KBM-7 (cell line): Measurements from ENCODE around the gene PCDHB16.
"Not testable (repeated sequence)": the region's sequence is repeated elsewhere in the genome, so short reads cannot be mapped to it uniquely, and the experiment has no call there.

Experiments used
- DNase-seq: peaks from one replicate; pipeline ENCODE4 v3.0.0-alpha.2; 2015
- in situ Hi-C: fragments of 300-500 bp; cut with MboI; formaldehyde crosslinking; loops from 2 replicates; pipeline ENCODE4 v1.14.3; 2020; ENCODE audit warnings: low sequenced_read_pairs, low pct_unique_long_range_greater_than_20kb, mixed read lengths

PCDHB16 gene

DNA sequence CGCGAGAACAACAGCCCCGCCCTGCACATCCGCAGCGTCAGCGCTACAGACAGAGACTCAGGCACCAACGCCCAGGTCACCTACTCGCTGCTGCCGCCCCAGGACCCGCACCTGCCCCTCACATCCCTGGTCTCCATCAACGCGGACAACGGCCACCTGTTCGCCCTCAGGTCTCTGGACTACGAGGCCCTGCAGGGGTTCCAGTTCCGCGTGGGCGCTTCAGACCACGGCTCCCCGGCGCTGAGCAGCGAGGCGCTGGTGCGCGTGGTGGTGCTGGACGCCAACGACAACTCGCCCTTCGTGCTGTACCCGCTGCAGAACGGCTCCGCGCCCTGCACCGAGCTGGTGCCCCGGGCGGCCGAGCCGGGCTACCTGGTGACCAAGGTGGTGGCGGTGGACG lies 33.3 kb downstream of the PCDHB16 start:
- in situ Hi-C loops, result loop anchor here (25.0 kb wide), 1 partner anchor 347 kb away; no protein-coding TSS in a partner anchor
- DNase-seq, result not testable (repeated sequence)

DNA sequence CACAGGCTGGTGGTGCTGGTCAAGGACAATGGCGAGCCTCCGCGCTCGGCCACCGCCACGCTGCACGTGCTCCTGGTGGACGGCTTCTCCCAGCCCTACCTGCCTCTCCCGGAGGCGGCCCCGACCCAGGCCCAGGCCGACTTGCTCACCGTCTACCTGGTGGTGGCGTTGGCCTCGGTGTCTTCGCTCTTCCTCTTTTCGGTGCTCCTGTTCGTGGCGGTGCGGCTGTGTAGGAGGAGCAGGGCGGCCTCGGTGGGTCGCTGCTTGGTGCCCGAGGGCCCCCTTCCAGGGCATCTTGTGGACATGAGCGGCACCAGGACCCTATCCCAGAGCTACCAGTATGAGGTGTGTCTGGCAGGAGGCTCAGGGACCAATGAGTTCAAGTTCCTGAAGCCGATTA lies 33.8 kb downstream of the PCDHB16 start:
- not testable (repeated sequence) for DNase-seq
- in situ Hi-C loops, result loop anchor here (25.0 kb wide), 1 partner anchor 346 kb away; no protein-coding TSS in a partner anchor

DNA sequence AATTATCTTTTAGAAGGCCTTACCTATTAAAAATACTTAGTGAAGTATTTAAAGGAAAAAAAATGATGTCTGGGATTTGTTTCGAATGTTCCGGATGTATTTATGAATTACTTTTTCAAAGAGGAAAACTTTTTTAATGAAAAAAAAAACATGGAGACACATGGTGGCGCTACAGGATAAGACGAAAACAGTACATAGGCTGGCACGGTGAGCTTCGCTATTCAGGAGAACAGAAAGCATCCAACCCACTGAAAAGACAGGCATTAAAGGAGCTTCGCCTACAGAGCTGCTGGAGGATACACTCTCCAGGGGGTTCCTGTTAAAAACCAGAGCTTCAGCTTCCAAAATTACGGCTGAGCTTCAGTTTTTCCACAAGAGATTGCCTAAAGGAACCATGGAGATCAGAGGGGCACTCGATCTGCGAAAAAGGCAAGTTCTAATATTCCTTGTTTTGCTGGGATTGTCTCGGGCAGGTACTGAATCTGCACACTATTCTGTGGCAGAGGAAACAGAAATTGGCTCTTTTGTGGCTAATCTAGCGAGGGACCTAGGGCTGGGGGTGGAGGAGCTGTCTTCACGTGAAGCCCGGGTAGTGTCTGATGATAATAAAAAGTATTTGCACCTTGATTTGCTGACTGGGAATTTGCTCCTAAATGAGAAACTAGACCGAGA lies 41.1 kb downstream of the PCDHB16 start, which contains the start of gene PCDHB14:
Gene PCDHB14 (plus strand): TSS at position 232 of the 672 bp plus-strand sequence. CDS start 163 bp downstream, at position 395.
- peak; percentile 47 for DNase-seq
- in situ Hi-C loops, result loop anchor here (25.0 kb wide), 1 partner anchor 339 kb away; no protein-coding TSS in a partner anchor

DNA sequence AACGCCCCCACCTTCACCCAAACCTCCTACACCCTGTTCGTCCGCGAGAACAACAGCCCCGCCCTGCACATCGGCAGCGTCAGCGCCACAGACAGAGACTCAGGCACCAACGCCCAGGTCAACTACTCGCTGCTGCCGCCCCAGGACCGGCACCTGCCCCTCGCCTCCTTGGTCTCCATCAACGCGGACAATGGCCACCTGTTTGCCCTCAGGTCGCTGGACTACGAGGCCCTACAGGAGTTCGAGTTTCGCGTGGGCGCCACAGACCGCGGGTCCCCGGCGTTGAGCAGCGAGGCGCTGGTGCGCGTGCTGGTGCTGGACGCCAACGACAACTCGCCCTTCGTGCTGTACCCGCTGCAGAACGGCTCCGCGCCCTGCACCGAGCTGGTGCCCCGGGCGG lies 42.7 kb downstream of the PCDHB16 start:
- in situ Hi-C loops, result loop anchor here (25.0 kb wide), 1 partner anchor 337 kb away; no protein-coding TSS in a partner anchor
- DNase-seq, result not testable (repeated sequence)

DNA sequence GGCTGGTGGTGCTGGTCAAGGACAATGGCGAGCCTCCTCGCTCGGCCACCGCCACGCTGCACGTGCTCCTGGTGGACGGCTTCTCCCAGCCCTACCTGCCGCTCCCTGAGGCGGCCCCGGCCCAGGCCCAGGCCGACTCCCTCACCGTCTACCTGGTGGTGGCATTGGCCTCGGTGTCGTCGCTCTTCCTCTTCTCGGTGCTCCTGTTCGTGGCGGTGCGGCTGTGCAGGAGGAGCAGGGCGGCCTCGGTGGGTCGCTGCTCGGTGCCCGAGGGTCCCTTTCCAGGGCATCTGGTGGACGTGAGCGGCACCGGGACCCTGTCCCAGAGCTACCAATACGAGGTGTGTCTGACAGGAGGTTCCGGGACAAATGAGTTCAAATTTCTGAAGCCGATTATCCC lies 43.2 kb downstream of the PCDHB16 start:
- in situ Hi-C loops, DNase-seq: not testable (repeated sequence)

DNA sequence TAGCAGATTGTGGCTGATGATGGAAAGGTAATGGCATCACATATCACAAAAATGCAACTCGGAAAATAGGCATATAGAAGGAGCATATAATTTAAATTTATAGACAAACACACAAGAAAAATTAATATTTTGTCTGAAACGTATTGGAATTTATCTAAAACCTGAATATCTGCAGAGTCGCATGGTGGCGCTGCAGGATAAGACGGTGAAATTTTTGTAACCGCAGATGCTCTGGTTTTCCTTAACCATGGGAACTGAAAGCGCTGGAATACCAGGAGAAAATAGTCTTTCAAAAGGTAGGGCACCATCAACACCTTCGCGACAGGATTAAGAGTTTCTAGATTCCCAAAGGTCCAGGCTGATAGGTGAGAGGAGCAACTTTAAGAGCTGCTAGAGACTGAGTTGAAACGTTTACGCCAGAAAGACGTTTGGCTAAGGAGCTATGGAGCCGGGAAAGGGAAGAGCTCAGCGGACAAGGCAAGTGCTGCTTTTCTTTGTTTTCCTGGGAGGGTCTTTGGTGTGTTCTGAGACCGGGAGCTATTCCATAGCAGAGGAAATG lies 52.0 kb downstream of the PCDHB16 start:
- peak; percentile 28 for DNase-seq
- in situ Hi-C loops, result no loop called here
